ENCODE results near the gene AMER1.

GRCh38 chrX:64169988-64170387, 35.5 kb downstream of the AMER1 start:
- TF ChIP-seq, protein P1, sequence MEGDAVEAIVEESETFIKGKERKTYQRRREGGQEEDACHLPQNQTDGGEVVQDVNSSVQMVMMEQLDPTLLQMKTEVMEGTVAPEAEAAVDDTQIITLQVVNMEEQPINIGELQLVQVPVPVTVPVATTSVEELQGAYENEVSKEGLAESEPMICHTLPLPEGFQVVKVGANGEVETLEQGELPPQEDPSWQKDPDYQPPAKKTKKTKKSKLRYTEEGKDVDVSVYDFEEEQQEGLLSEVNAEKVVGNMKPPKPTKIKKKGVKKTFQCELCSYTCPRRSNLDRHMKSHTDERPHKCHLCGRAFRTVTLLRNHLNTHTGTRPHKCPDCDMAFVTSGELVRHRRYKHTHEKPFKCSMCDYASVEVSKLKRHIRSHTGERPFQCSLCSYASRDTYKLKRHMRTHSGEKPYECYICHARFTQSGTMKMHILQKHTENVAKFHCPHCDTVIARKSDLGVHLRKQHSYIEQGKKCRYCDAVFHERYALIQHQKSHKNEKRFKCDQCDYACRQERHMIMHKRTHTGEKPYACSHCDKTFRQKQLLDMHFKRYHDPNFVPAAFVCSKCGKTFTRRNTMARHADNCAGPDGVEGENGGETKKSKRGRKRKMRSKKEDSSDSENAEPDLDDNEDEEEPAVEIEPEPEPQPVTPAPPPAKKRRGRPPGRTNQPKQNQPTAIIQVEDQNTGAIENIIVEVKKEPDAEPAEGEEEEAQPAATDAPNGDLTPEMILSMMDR (optimal IDR thresholded peaks at IDR 0.05 in 1 of 3, IDR thresholded peaks at IDR 0.05 in 1 of 3, conservative IDR thresholded peaks at IDR 0.05 in 1 of 3; ENCODE audit: extremely low read depth in 1 of 3, insufficient read depth in 2 of 3, low read length in 3 of 3) = no peak
- TF ChIP-seq EZH2 (IDR thresholded peaks at IDR 0.05; ENCODE audit: low read length) = no peak

All from keratinocyte (primary cell).